Regular cardiac myocyte (primary cell): ENCODE data around the gene TMC7. TPM values are rescaled to one million over a fixed set of nuclear protein-coding genes. Genes with fewer than 3 reads are reported as not detected.

Experiments
- total RNA-seq: library from RNA; depleted of rRNA; stranded (reverse); fragments of >200 nt; gene quantifications from 2 replicates; pipeline ENCODE4 v1.2.3, GENCODE V29; 2014

Gene TMC7
- total RNA-seq, result 0.56 and 0.77 TPM in 2 replicates

DNA sequence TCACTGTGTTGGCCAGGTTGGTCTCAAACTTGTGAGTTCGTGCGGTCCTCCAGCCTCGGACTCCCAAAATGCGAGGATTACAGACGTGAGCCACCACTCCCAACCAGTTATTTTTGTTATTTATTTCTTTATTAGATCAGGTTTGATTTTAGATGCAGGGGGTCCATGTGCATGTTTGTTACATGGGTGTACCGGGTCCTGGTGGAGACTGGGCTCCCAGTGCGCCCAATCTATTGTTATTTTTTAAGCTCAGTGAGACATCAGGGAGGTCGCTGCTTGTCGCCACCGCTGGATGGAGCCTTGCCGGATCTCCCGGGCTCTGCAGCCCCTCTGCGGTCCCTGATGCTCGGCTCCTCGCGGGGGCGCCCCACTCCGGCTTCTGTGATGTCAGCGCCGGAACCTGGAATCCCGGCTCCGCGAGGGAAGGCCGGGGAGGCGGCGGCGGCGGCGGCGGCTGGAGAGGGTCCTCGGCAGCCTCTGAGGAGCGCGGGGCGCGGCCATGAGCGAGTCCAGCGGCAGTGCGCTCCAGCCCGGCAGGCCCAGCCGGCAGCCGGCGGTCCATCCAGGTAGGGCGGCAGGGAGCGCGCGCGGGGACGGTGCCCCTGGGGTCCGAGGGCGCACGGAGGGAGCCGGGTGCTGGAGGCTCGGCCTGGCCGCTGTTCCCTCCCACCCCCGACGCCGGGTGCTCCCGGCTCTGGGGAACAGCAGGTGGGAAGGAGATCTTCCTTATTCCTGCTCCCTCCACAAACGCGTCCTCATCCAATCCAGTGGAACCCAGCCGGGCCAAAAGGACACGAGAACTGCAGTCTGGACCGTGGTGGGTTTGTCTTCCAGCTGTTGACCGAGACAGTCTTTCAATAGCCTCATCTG lies at the start of gene TMC7:
Gene TMC7 (plus strand): TSS at position 370 of the 870 bp plus-strand sequence. CDS start 130 bp downstream, at position 500.

DNA sequence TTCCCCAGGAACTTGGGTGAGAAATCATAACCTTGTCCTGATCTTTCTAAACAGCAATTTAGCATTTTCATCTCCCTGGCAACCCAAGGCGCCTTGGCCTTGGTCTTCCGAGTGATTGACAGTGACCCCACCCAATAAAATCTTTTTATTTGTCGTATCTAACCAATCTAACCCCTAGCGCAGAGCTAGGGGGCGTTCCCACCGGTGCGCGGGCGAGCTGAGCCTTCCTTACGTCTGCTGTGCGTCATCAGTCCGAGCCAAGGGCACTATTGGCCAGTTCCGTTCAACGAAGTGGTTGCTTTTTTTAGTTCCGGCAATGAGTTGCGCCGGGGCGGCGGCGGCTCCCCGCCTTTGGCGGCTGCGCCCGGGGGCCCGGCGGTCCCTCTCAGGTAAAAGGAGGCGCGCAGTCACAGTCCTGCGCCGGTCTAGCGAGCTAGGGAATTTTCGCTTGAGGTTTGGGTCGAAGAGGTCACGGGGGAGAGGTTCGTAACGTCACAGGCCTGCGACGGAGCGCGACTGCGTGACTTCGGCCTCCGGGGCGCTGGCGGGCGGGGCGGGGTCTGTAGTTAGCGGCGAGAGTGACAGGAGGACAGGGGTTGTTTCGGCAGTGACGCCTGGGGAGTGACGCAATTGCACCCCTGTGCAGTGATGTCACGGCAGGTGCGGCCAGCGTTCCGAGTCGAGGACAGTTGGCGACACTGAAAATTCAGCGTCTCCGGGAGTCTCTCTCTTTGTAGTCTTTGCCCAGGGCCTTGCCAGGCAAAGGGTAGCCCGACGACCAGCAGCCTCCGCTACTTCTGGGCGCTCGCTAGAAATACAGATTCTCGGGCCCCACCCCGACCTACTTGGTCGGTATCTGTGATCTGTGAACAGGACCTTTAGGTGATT lies 83.9 kb downstream of the TMC7 start, which contains the start of gene COQ7:
Gene COQ7 (plus strand): TSS at position 266 of the 888 bp plus-strand sequence. CDS start 51 bp downstream, at position 317.

Other genes starting within 250 kb of the TMC7 start
- 1,680 and 1,863 TPM in 2 replicates for gene RPS15A, start 193.6 kb upstream of the TMC7 start, total RNA-seq
- 316 and 558 TPM in 2 replicates for gene ARL6IP1, start 182.4 kb upstream of the TMC7 start, total RNA-seq
- gene SMG1, start 57.5 kb upstream of the TMC7 start, total RNA-seq, result 49.1 and 57.2 TPM in 2 replicates
- 11.8 and 13.8 TPM in 2 replicates for gene COQ7, start 83.7 kb downstream of the TMC7 start, total RNA-seq
- 40.9 and 53.1 TPM in 2 replicates for gene ITPRIPL2, start 130.0 kb downstream of the TMC7 start, total RNA-seq
- under 0.01 TPM in 2 replicates for gene SYT17, start 184.3 kb downstream of the TMC7 start, total RNA-seq